IMR-90 (cell line): ENCODE measurements around the gene PLXNA1. TPM values are rescaled to one million over a fixed set of nuclear protein-coding genes. Genes with fewer than 3 reads are reported as not detected.

Experiments used
- ATAC-seq: fragments of 200-7000 bp; cut with Tn5 transposase; 2 replicates; pipeline ENCODE4 v1.9.1; 2020; ENCODE audit warnings: low read depth, mild to moderate bottlenecking, moderate library complexity
- BruUV-seq: library from RNA; stranded (reverse); fragments of 400-500 nt; replicated peaks from 2 replicates; lab custom pipeline; 2021; lab: Mats Ljungman, UMichigan
- CTCF ChIA-PET: fragments of 300-600 bp; formaldehyde crosslinking; extraction: SDS; loops from one replicate; lab custom pipeline; 2021; ENCODE audit warnings: antibody characterized with exemption; lab: Yijun Ruan, JAX
- POLR2A ChIA-PET: fragments of 300-600 bp; sonication (Branson Sonifier 250); formaldehyde crosslinking; loops from one replicate; lab custom pipeline; 2022; ENCODE audit warnings: antibody characterized with exemption; ENCODE audit not compliant: unreplicated experiment; lab: Charles Lee
- DNase-seq: peaks from one replicate; pipeline ENCODE4 v3.0.0; 2013
- H2AFZ ChIP-seq: replicated peaks from 2 replicates; pipeline ENCODE3; 2013; ENCODE audit warnings: low read length, mild to moderate bottlenecking; ENCODE audit not compliant: poor library complexity
- H2AK5ac ChIP-seq: 2 replicates; pipeline ENCODE4 v1.6.1; 2013; ENCODE audit warnings: low read depth, low read length, inconsistent platforms
- H2AK9ac ChIP-seq: replicated peaks from 2 replicates; pipeline ENCODE3; 2013; ENCODE audit warnings: mild to moderate bottlenecking, low read depth, low read length, moderate library complexity; ENCODE audit not compliant: poor library complexity
- H2BK120ac ChIP-seq: 2 replicates; pipeline ENCODE4 v1.6.1; 2013; ENCODE audit warnings: low read depth, low read length, inconsistent platforms
- H2BK15ac ChIP-seq: 3 replicates; pipeline ENCODE4 v1.6.1; 2013; ENCODE audit warnings: low read depth, low read length, inconsistent platforms
- H2BK20ac ChIP-seq: 2 replicates; pipeline ENCODE4 v1.6.1; 2013; ENCODE audit warnings: low read depth, mild to moderate bottlenecking, inconsistent platforms, low read length, moderate library complexity
- H2BK5ac ChIP-seq: 2 replicates; pipeline ENCODE4 v1.6.1; 2013; ENCODE audit warnings: mild to moderate bottlenecking, low read depth, low read length, inconsistent platforms; ENCODE audit not compliant: poor library complexity, severe bottlenecking
- H3K14ac ChIP-seq: replicated peaks from 2 replicates; pipeline ENCODE4 v1.6.1; 2013; ENCODE audit warnings: low read depth, low read length, inconsistent platforms
- H3K18ac ChIP-seq: 2 replicates; pipeline ENCODE4 v1.6.1; 2013; ENCODE audit warnings: low read depth, low read length, control low read depth
- H3K23ac ChIP-seq: 2 replicates; pipeline ENCODE4 v1.6.1; 2013; ENCODE audit warnings: low read depth, low read length, inconsistent platforms
- H3K27ac ChIP-seq: 2 replicates; pipeline ENCODE4 v1.5.1; 2013; ENCODE audit warnings: mild to moderate bottlenecking, control low read depth, low read length; ENCODE audit not compliant: insufficient read depth
- H3K27me3 ChIP-seq: 2 replicates; pipeline ENCODE4 v1.6.1; 2013; ENCODE audit warnings: low read length; ENCODE audit not compliant: control insufficient read depth, insufficient read depth
- H3K36me3 ChIP-seq: 2 replicates; pipeline ENCODE4 v1.6.1; 2013; ENCODE audit warnings: low read length, mixed read lengths; ENCODE audit not compliant: control insufficient read depth, insufficient read depth
- H3K4ac ChIP-seq: 2 replicates; pipeline ENCODE4 v1.6.1; 2013; ENCODE audit warnings: low read depth, low read length, inconsistent platforms
- H3K4me1 ChIP-seq: 2 replicates; pipeline ENCODE4 v1.6.1; 2013; ENCODE audit warnings: low read length, mixed read lengths; ENCODE audit not compliant: control insufficient read depth, insufficient read depth
- H3K4me2 ChIP-seq: 2 replicates; pipeline ENCODE4 v1.6.1; 2013; ENCODE audit warnings: low read depth, mild to moderate bottlenecking, control low read depth, low read length, moderate library complexity
- H3K4me3 ChIP-seq: 2 replicates; pipeline ENCODE4 v1.5.1; 2013; ENCODE audit warnings: low read depth, mild to moderate bottlenecking, control low read depth, low read length, moderate library complexity; ENCODE audit not compliant: insufficient read depth
- H3K56ac ChIP-seq: 2 replicates; pipeline ENCODE4 v1.6.1; 2013; ENCODE audit warnings: low read length, inconsistent platforms; ENCODE audit not compliant: insufficient read depth; ENCODE audit errors: extremely low read depth
- H3K79me1 ChIP-seq, 2 experiments: 2 replicates each; pipeline ENCODE4 v1.6.1; 2013; ENCODE audit warnings: low read length in 2 of 2, inconsistent platforms in 1 of 2, low read depth in 1 of 2
- H3K9ac ChIP-seq: 2 replicates; pipeline ENCODE4 v1.6.1; 2013; ENCODE audit warnings: low read depth, low read length, control low read depth
- H3K9me1 ChIP-seq: 2 replicates; pipeline ENCODE4 v1.6.1; 2013; ENCODE audit warnings: low read length, inconsistent platforms; ENCODE audit not compliant: insufficient read depth
- H3K9me3 ChIP-seq: 2 replicates; pipeline ENCODE4 v1.6.1; 2013; ENCODE audit warnings: low read length; ENCODE audit not compliant: control insufficient read depth, insufficient read depth
- H4K20me1 ChIP-seq: 2 replicates; pipeline ENCODE4 v1.6.1; 2013; ENCODE audit warnings: low read length, inconsistent platforms; ENCODE audit not compliant: insufficient read depth
- H4K5ac ChIP-seq: 2 replicates; pipeline ENCODE4 v1.6.1; 2013; ENCODE audit warnings: mild to moderate bottlenecking, low read depth, low read length, control low read depth
- H4K8ac ChIP-seq, 2 experiments: 2 replicates each; pipeline ENCODE4 v1.6.1; 2013; ENCODE audit warnings: low read depth in 2 of 2, low read length in 2 of 2, control low read depth in 1 of 2, inconsistent platforms in 1 of 2
- H4K91ac ChIP-seq: 2 replicates; pipeline ENCODE4 v1.6.1; 2013; ENCODE audit warnings: low read depth, low read length, inconsistent platforms; ENCODE audit not compliant: insufficient read depth
- BHLHE40 ChIP-seq: fragments of 150-350 bp; IDR thresholded peaks from 2 replicates; pipeline ENCODE4 v1.6.1; 2016; ENCODE audit warnings: mild to moderate bottlenecking, low read depth, low read length
- CEBPB ChIP-seq: IDR thresholded peaks from 2 replicates; pipeline ENCODE4 v1.6.1; 2012; ENCODE audit warnings: low read depth, low read length, improper control_type of control experiment
- CHD1 ChIP-seq: IDR thresholded peaks from 2 replicates; pipeline ENCODE4 v1.6.1; 2012; ENCODE audit warnings: low read depth, low read length, improper control_type of control experiment
- FOS ChIP-seq: fragments of 150-350 bp; IDR thresholded peaks from 2 replicates; pipeline ENCODE4 v1.6.1; 2016; ENCODE audit warnings: low read depth, low read length
- MAFK ChIP-seq: IDR thresholded peaks from 2 replicates; pipeline ENCODE4 v1.6.1; 2012; ENCODE audit warnings: low read depth, low read length, improper control_type of control experiment
- MAZ ChIP-seq: IDR thresholded peaks from 2 replicates; pipeline ENCODE4 v1.6.1; 2012; ENCODE audit warnings: low read depth, mild to moderate bottlenecking, low read length, improper control_type of control experiment, moderate library complexity, borderline replicate concordance
- MXI1 ChIP-seq: IDR thresholded peaks from 2 replicates; pipeline ENCODE4 v1.6.1; 2012; ENCODE audit warnings: low read depth, mild to moderate bottlenecking, low read length, moderate library complexity, borderline replicate concordance
- NFE2L2 ChIP-seq: fragments of 150-350 bp; IDR thresholded peaks from 2 replicates; pipeline ENCODE4 v1.6.1; 2016; ENCODE audit warnings: low read depth, mild to moderate bottlenecking, low read length
- POLR2A ChIP-seq: IDR thresholded peaks from 2 replicates; pipeline ENCODE4 v1.6.1; 2012; ENCODE audit warnings: mild to moderate bottlenecking, low read depth, low read length
- RAD21 ChIP-seq: IDR thresholded peaks from 2 replicates; pipeline ENCODE4 v1.6.1; 2012; ENCODE audit warnings: low read length, improper control_type of control experiment
- RCOR1 ChIP-seq: IDR thresholded peaks from 2 replicates; pipeline ENCODE4 v1.6.1; 2012; ENCODE audit warnings: mild to moderate bottlenecking, low read length, improper control_type of control experiment; ENCODE audit not compliant: insufficient replicate concordance
- RFX5 ChIP-seq: IDR thresholded peaks from 2 replicates; pipeline ENCODE4 v1.8.0; 2012; ENCODE audit warnings: low read depth, mild to moderate bottlenecking, low read length, moderate library complexity
- SMC3 ChIP-seq: fragments of 150-350 bp; IDR thresholded peaks from 2 replicates; pipeline ENCODE4 v1.6.1; 2016; ENCODE audit warnings: low read depth, mild to moderate bottlenecking, antibody characterized with exemption, low read length, moderate library complexity
- WGBS, 2 experiments: methylation state at CpG; one replicate each; pipeline versions ENCODE4 v1.1.5 to v1.1.7; 2013; ENCODE audit warnings: missing lambda C conversion rate in 2 of 2; ENCODE audit not compliant: insufficient read length in 1 of 2; ENCODE audit errors: extremely low coverage in 2 of 2; 5-methylcytosine and 5-hydroxymethylcytosine counted together
- dilution Hi-C: fragments of 300-500 bp; cut with HindIII; formaldehyde crosslinking; loops from one replicate; pipeline ENCODE4 v1.14.3; 2018; ENCODE audit warnings: low sequenced_read_pairs; ENCODE audit not compliant: unreplicated experiment
- in situ Hi-C: fragments of 300-500 bp; cut with MboI; formaldehyde crosslinking; loops from 3 replicates; pipeline ENCODE4 v1.14.3; 2019; ENCODE audit warnings: low sequenced_read_pairs, inconsistent platforms, mixed read lengths
- intact Hi-C: fragments of 100-400 bp; cut with micrococcal nuclease; formaldehyde crosslinking; loops from 2 replicates; pipeline ENCODE4 v1.10.0; 2022
- polyA plus RNA-seq, 3 experiments: library from polyadenylated mRNA; depleted of rRNA; stranded (reverse); fragments of >200 nt; gene quantifications; 2 replicates each; pipeline ENCODE4 v1.2.3, GENCODE V29; 2012; ENCODE audit warnings: low replicate concordance in 1 of 3
- total RNA-seq: library from RNA; depleted of rRNA; stranded (reverse); fragments of >200 nt; gene quantifications from 2 replicates; pipeline ENCODE4 v1.2.3, GENCODE V29; 2012
- TF ChIP-seq, protein P1 (sequence below): fragments of 150-350 bp; IDR thresholded peaks from 2 replicates; pipeline ENCODE4 v1.6.1; 2016; ENCODE audit warnings: low read depth, mild to moderate bottlenecking, low read length, moderate library complexity, borderline replicate concordance
- TF ChIP-seq, protein P2 (sequence below): conservative IDR thresholded peaks from 2 replicates; pipeline ENCODE4 v1.5.1; 2012; ENCODE audit warnings: mild to moderate bottlenecking, low read depth, low read length, improper control_type of control experiment
- TF ChIP-seq, protein P3 (sequence below): fragments of 150-350 bp; IDR thresholded peaks from 2 replicates; pipeline ENCODE4 v1.6.1; 2017; ENCODE audit warnings: mild to moderate bottlenecking, antibody characterized with exemption, low read length, low read depth

The PLXNA1 gene
- total and polyA plus RNA-seq, 2 of the 4 experiments (the other 2 are of a cell fraction) = 13.6 to 49.4 TPM

- TF ChIP-seq RFX5 (no peak), MXI1 (no peak), POLR2A (no peak), CHD1 (no peak), RAD21 (no peak), NFE2L2 (no peak), BHLHE40 (no peak), SMC3 (no peak), CEBPB (no peak), RCOR1 (no peak), MAZ (no peak), MAFK (no peak), FOS (no peak)
- TF ChIP-seq, protein P1, sequence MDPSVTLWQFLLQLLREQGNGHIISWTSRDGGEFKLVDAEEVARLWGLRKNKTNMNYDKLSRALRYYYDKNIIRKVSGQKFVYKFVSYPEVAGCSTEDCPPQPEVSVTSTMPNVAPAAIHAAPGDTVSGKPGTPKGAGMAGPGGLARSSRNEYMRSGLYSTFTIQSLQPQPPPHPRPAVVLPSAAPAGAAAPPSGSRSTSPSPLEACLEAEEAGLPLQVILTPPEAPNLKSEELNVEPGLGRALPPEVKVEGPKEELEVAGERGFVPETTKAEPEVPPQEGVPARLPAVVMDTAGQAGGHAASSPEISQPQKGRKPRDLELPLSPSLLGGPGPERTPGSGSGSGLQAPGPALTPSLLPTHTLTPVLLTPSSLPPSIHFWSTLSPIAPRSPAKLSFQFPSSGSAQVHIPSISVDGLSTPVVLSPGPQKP = no peak
- TF ChIP-seq, protein P2, sequence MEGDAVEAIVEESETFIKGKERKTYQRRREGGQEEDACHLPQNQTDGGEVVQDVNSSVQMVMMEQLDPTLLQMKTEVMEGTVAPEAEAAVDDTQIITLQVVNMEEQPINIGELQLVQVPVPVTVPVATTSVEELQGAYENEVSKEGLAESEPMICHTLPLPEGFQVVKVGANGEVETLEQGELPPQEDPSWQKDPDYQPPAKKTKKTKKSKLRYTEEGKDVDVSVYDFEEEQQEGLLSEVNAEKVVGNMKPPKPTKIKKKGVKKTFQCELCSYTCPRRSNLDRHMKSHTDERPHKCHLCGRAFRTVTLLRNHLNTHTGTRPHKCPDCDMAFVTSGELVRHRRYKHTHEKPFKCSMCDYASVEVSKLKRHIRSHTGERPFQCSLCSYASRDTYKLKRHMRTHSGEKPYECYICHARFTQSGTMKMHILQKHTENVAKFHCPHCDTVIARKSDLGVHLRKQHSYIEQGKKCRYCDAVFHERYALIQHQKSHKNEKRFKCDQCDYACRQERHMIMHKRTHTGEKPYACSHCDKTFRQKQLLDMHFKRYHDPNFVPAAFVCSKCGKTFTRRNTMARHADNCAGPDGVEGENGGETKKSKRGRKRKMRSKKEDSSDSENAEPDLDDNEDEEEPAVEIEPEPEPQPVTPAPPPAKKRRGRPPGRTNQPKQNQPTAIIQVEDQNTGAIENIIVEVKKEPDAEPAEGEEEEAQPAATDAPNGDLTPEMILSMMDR = no peak
- TF ChIP-seq, protein P3, sequence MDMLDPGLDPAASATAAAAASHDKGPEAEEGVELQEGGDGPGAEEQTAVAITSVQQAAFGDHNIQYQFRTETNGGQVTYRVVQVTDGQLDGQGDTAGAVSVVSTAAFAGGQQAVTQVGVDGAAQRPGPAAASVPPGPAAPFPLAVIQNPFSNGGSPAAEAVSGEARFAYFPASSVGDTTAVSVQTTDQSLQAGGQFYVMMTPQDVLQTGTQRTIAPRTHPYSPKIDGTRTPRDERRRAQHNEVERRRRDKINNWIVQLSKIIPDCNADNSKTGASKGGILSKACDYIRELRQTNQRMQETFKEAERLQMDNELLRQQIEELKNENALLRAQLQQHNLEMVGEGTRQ = no peak
- H3K4ac ChIP-seq = no peak overlapping the region
- H3K27ac ChIP-seq = no peak overlapping the region
- no peak overlapping the region for H2AK5ac ChIP-seq
- H2AFZ ChIP-seq = no peak overlapping the region
- H4K5ac ChIP-seq = no peak overlapping the region
- no peak overlapping the region for H3K18ac ChIP-seq
- no peak overlapping the region for H2AK9ac ChIP-seq
- ATAC-seq = no peak
- H3K9me1 ChIP-seq = no peaks in the 10 kb centered on the region
- ChIA-PET POLR2A (no interaction called here), CTCF (no interaction called here)
- no peak overlapping the region for H4K8ac ChIP-seq
- no peak overlapping the region for H2BK5ac ChIP-seq
- H3K9ac ChIP-seq = no peak overlapping the region
- H3K27me3 ChIP-seq = no peaks in the 10 kb centered on the region
- peaks cover 55% of the 10 kb centered on the region for H3K36me3 ChIP-seq
- no peaks in the 10 kb centered on the region for H4K20me1 ChIP-seq
- no peak overlapping the region for H3K56ac ChIP-seq
- no TSS peak for BruUV-seq
- dilution Hi-C loops = no loop called here
- no peak overlapping the region for H3K4me2 ChIP-seq
- intact Hi-C loops = no loop called here
- no peak for DNase-seq
- no peak overlapping the region for H2BK120ac ChIP-seq
- WGBS, 2 experiments = 62% methylated on average over 2 of the region's 10 CpGs; no CpG with 5 or more reads in 1 of the 2 experiments
- H3K79me1 ChIP-seq = peaks cover 3 to 19% of the 10 kb centered on the region in 2 experiments; a peak in 2 of 4 replicates
- no peak overlapping the region for H3K14ac ChIP-seq
- H2BK20ac ChIP-seq = no peak overlapping the region
- H4K91ac ChIP-seq = no peak overlapping the region
- peaks cover 7% of the 10 kb centered on the region; the same call in 1 of the 2 replicates for H3K4me1 ChIP-seq
- H2BK15ac ChIP-seq = no peak overlapping the region
- no peak overlapping the region for H3K4me3 ChIP-seq
- no peaks in the 10 kb centered on the region for H3K9me3 ChIP-seq
- in situ Hi-C loops = no loop called here
- no peak overlapping the region for H3K23ac ChIP-seq
These were observed 30.3 kb downstream of the PLXNA1 start for GRCh38 chr3:127013181-127013580.
